OCI-LY3 (cell line): ENCODE measurements around the gene C19orf25.

Experiments used
- EZH2phosphoT487 ChIP-seq: fragments of 200-600 bp; shearing (Covaris generic); IDR thresholded peaks from 2 replicates; pipeline ENCODE4 v1.6.1; 2018; ENCODE audit warnings: antibody characterized with exemption, mixed run types, low read depth
- TF ChIP-seq, protein P1 (sequence below): fragments of 200-600, 300-600 bp; sonication (generic); IDR thresholded peaks from 2 replicates; pipeline ENCODE4 v1.5.1; 2014; ENCODE audit warnings: antibody characterized with exemption, low read length, low read depth

- TF ChIP-seq, protein P1, sequence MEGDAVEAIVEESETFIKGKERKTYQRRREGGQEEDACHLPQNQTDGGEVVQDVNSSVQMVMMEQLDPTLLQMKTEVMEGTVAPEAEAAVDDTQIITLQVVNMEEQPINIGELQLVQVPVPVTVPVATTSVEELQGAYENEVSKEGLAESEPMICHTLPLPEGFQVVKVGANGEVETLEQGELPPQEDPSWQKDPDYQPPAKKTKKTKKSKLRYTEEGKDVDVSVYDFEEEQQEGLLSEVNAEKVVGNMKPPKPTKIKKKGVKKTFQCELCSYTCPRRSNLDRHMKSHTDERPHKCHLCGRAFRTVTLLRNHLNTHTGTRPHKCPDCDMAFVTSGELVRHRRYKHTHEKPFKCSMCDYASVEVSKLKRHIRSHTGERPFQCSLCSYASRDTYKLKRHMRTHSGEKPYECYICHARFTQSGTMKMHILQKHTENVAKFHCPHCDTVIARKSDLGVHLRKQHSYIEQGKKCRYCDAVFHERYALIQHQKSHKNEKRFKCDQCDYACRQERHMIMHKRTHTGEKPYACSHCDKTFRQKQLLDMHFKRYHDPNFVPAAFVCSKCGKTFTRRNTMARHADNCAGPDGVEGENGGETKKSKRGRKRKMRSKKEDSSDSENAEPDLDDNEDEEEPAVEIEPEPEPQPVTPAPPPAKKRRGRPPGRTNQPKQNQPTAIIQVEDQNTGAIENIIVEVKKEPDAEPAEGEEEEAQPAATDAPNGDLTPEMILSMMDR = no peak
- no peak for TF ChIP-seq EZH2phosphoT487
Observed at GRCh38 chr19:1525343-1525742, 46.3 kb upstream of the C19orf25 start.
